ENCODE measurements around the gene CSRP3.
"Not testable (repeated sequence)": the region's sequence is repeated elsewhere in the genome, so short reads cannot be mapped to it uniquely, and the experiment has no call there.

CSRP3 gene

GRCh38 chr11:19187114-19187832 is 14.5 kb downstream of the CSRP3 start:
- no peak for DNase-seq (ENCODE audit: low read depth in 1 of 2, low spot score in 1 of 2)

GRCh38 chr11:19185516-19186052 is 16.2 kb downstream of the CSRP3 start:
- DNase-seq (ENCODE audit: low read depth in 1 of 2, low spot score in 1 of 2), result no peak

- no peak for DNase-seq (ENCODE audit: low read depth in 1 of 2, low spot score in 1 of 2)
Measured at GRCh38 chr11:19185036-19185435, 16.7 kb downstream of the CSRP3 start.

- no peak for DNase-seq (ENCODE audit: low read depth in 1 of 2, low spot score in 1 of 2)
Measured at GRCh38 chr11:19183646-19184045, 18.1 kb downstream of the CSRP3 start.

- DNase-seq (ENCODE audit: low read depth in 1 of 2, low spot score in 1 of 2), result no peak
Measured at GRCh38 chr11:19181531-19182261, 20.1 kb downstream of the CSRP3 start.

- DNase-seq (ENCODE audit: low read depth in 1 of 2, low spot score in 1 of 2), result no peak
Measured at GRCh38 chr11:19176629-19177186, 25.1 kb downstream of the CSRP3 start.

- DNase-seq (ENCODE audit: low read depth in 1 of 2, low spot score in 1 of 2), result no peak
Measured at GRCh38 chr11:19173964-19174638, 27.7 kb downstream of the CSRP3 start.

- DNase-seq (ENCODE audit: low read depth in 1 of 2, low spot score in 1 of 2), result no peak
Measured at GRCh38 chr11:19173004-19173689, 28.6 kb downstream of the CSRP3 start.

- DNase-seq (ENCODE audit: low read depth in 1 of 2, low spot score in 1 of 2), result no peak
Measured at GRCh38 chr11:19168090-19168489, 33.7 kb downstream of the CSRP3 start.

GRCh38 chr11:19164881-19165280 is 36.9 kb downstream of the CSRP3 start:
- no peak for DNase-seq (ENCODE audit: low read depth in 1 of 2, low spot score in 1 of 2)

GRCh38 chr11:19164230-19164855 is 37.4 kb downstream of the CSRP3 start:
- no peak for DNase-seq (ENCODE audit: low read depth in 1 of 2, low spot score in 1 of 2)

GRCh38 chr11:19163617-19164016 is 38.2 kb downstream of the CSRP3 start:
- no peak for DNase-seq (ENCODE audit: low read depth in 1 of 2, low spot score in 1 of 2)

GRCh38 chr11:19162951-19163505 is 38.8 kb downstream of the CSRP3 start:
- DNase-seq (ENCODE audit: low read depth in 1 of 2, low spot score in 1 of 2), result no peak

GRCh38 chr11:19161651-19162050 is 40.1 kb downstream of the CSRP3 start:
- no peak for DNase-seq (ENCODE audit: low read depth in 1 of 2, low spot score in 1 of 2)

- DNase-seq (ENCODE audit: low read depth in 1 of 2, low spot score in 1 of 2), result no peak
Measured at GRCh38 chr11:19160847-19161246, 40.9 kb downstream of the CSRP3 start.

GRCh38 chr11:19156892-19157291 is 44.9 kb downstream of the CSRP3 start:
- DNase-seq (ENCODE audit: low read depth in 1 of 2, low spot score in 1 of 2), result no peak

GRCh38 chr11:19145319-19145718 is 56.5 kb downstream of the CSRP3 start:
- DNase-seq (ENCODE audit: low read depth in 1 of 2, low spot score in 1 of 2), result no peak

GRCh38 chr11:19136884-19137283 is 64.9 kb downstream of the CSRP3 start:
- DNase-seq (ENCODE audit: low read depth in 1 of 2, low spot score in 1 of 2), result not testable (repeated sequence)

- DNase-seq (ENCODE audit: low read depth in 1 of 2, low spot score in 1 of 2), result no peak
Measured at GRCh38 chr11:19134004-19134403, 67.8 kb downstream of the CSRP3 start.

All from activated CD4-positive, alpha-beta T cell treated with anti-CD3 and anti-CD28 coated beads, Interleukin-2, amount 50 U/mL, for 24 hours (primary cell).